ENCODE results near the gene GMPS.
"Not testable (repeated sequence)": the region's sequence is repeated elsewhere in the genome, so short reads cannot be mapped to it uniquely, and the experiment has no call there.

The GMPS gene

DNA sequence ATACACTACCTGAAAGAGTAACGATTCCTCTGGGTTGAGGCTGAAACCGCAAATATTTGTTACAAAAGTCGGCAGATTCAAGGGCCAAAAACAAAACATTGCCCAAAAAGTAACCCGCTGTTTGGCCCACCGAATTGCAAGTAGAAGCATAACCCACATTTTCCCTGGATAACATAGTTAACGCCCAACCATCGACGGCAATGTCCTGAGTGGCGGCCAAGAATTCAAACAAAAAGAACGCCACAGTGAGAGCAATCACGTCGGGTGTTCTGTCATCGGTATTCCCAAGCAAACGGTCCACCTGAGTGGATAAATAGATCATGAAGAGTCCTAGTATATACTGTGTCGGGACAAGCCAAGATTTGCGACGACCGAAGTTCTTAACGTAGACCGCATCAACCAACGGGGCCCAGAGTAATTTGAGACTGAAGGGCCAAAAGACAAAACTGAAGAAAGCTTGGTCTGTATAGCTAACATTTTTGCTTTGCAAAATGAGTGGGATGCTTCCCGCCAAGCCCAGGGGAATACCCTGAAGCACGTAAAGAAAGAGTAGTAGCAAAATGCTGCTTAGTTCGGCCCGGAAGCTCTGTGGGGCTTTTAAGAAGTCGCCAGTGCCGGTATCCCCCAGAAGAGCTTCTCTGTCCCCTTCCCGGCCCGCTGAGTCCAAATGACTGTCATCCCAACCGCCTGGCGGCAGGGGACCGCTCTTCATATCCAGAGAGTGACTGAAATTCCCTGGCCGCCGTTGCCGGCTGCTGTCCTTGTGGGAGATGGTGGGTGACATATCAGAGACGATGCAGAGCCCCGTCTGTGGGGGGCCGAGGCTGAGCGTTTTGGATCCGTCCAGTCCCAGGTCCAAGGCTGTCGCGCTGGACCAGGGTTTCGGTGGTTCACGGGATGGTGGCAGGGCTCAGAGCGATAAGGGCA lies 17.0 kb upstream of the GMPS start:
- peak overlapping the region; percentile 78 for H3K4me3 ChIP-seq (ENCODE audit: low read length)
- no peak for DNase-seq (ENCODE audit: low read depth)
- TF ChIP-seq, protein P1, sequence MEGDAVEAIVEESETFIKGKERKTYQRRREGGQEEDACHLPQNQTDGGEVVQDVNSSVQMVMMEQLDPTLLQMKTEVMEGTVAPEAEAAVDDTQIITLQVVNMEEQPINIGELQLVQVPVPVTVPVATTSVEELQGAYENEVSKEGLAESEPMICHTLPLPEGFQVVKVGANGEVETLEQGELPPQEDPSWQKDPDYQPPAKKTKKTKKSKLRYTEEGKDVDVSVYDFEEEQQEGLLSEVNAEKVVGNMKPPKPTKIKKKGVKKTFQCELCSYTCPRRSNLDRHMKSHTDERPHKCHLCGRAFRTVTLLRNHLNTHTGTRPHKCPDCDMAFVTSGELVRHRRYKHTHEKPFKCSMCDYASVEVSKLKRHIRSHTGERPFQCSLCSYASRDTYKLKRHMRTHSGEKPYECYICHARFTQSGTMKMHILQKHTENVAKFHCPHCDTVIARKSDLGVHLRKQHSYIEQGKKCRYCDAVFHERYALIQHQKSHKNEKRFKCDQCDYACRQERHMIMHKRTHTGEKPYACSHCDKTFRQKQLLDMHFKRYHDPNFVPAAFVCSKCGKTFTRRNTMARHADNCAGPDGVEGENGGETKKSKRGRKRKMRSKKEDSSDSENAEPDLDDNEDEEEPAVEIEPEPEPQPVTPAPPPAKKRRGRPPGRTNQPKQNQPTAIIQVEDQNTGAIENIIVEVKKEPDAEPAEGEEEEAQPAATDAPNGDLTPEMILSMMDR (conservative IDR thresholded peaks at IDR 0.05; ENCODE audit: low read length): no peak

GRCh38 chr3:155854141-155854940 lies 16.1 kb upstream of the GMPS start, which contains the start of gene SLC33A1:
Gene SLC33A1 (minus strand): TSS chr3:155854427. CDS start chr3:155853997, 430 bp downstream.
- DNase-seq (ENCODE audit: low read depth): peak; percentile 99
- TF ChIP-seq, protein P1 (conservative IDR thresholded peaks at IDR 0.05; ENCODE audit: low read length): no peak
- peak within 1 kb of the TSS; percentile 78 for H3K4me3 ChIP-seq (ENCODE audit: low read length)

- no peak overlapping the region for H3K4me3 ChIP-seq (ENCODE audit: low read length)
- no peak for DNase-seq (ENCODE audit: low read depth)
- TF ChIP-seq, protein P1 (conservative IDR thresholded peaks at IDR 0.05; ENCODE audit: low read length): peak; percentile 41
Observed at GRCh38 chr3:155859859-155860258, 10.6 kb upstream of the GMPS start.

- not testable (repeated sequence) for H3K4me3 ChIP-seq (ENCODE audit: low read length); DNase-seq (ENCODE audit: low read depth)
Observed at GRCh38 chr3:155860424-155860823, 10.0 kb upstream of the GMPS start.

- TF ChIP-seq, protein P1 (conservative IDR thresholded peaks at IDR 0.05; ENCODE audit: low read length): no peak
- DNase-seq (ENCODE audit: low read depth): no peak
- no peak overlapping the region for H3K4me3 ChIP-seq (ENCODE audit: low read length)
Observed at GRCh38 chr3:155861476-155862183, 8.8 kb upstream of the GMPS start.

GRCh38 chr3:155862290-155862982 lies 8.0 kb upstream of the GMPS start:
- DNase-seq (ENCODE audit: low read depth): peak; percentile 62
- H3K4me3 ChIP-seq (ENCODE audit: low read length): not testable (repeated sequence)

- DNase-seq (ENCODE audit: low read depth): no peak
- TF ChIP-seq, protein P1 (conservative IDR thresholded peaks at IDR 0.05; ENCODE audit: low read length): no peak
- H3K4me3 ChIP-seq (ENCODE audit: low read length): no peak overlapping the region
Observed at GRCh38 chr3:155863072-155863784, 7.2 kb upstream of the GMPS start.
